GM12878 (cell line): ENCODE data around the gene LIPA. TPM values are rescaled to one million over a fixed set of nuclear protein-coding genes. Genes with fewer than 3 reads are reported as not detected.

ENCODE experiments used
- ATAC-seq: fragments of 200-7000 bp; cut with Tn5 transposase; 3 replicates; pipeline ENCODE4 v1.9.1; 2020; ENCODE audit warnings: mild to moderate bottlenecking, moderate library complexity
- BruUV-seq: library from RNA; stranded (reverse); fragments of 400-500 nt; replicated peaks from 2 replicates; lab custom pipeline; 2021; lab: Mats Ljungman, UMichigan
- CTCF ChIA-PET: fragments of 300-600 bp; sonication (Branson Sonifier 250); formaldehyde crosslinking; extraction: SDS; loops from one replicate; lab custom pipeline; 2021; ENCODE audit warnings: inconsistent platforms; lab: Yijun Ruan, JAX
- POLR2A ChIA-PET: fragments of 350-600 bp; formaldehyde crosslinking; extraction: SDS; loops from one replicate; lab custom pipeline; 2021; ENCODE audit warnings: inconsistent platforms; lab: Charles Lee
- RAD21 ChIA-PET: fragments of 300-600 bp; sonication (Branson Sonifier 250); formaldehyde crosslinking; loops from one replicate; lab custom pipeline; 2023; ENCODE audit warnings: antibody characterized with exemption; ENCODE audit not compliant: unreplicated experiment; lab: Charles Lee
- SMC1A ChIA-PET: fragments of 300-600 bp; sonication (Branson Sonifier 250); formaldehyde crosslinking; loops from one replicate; lab custom pipeline; 2023; ENCODE audit not compliant: unreplicated experiment, uncharacterized antibody; lab: Charles Lee
- DNase-seq: peaks from one replicate; pipeline ENCODE4 v3.0.0-alpha.2; 2011; ENCODE audit warnings: low read depth, low spot score
- FAIRE-seq: peaks from 3 replicates; lab custom pipeline; 2011; peaks lifted over from hg19 to GRCh38; lab: Jason Lieb, UNC
- H2AFZ ChIP-seq: 2 replicates; pipeline ENCODE4 v1.6.0; 2011; ENCODE audit warnings: low read depth, low read length, control low read depth; ENCODE audit not compliant: control insufficient read depth
- H3K27ac ChIP-seq: 2 replicates; pipeline ENCODE4 v1.5.1; 2011; ENCODE audit warnings: control low read depth; ENCODE audit not compliant: control insufficient read depth, insufficient read depth
- H3K27me3 ChIP-seq, 2 experiments: replicated peaks in 1 of 2; 2 replicates each; pipeline versions ENCODE4 v1.6.0 to v1.6.1; 2011; ENCODE audit warnings: low read length in 1 of 2; ENCODE audit not compliant: control insufficient read depth in 2 of 2, insufficient read depth in 2 of 2
- H3K36me3 ChIP-seq, 2 experiments: 2 replicates each; pipeline ENCODE4 v1.5.1; 2011; ENCODE audit warnings: low read length in 1 of 2; ENCODE audit not compliant: control insufficient read depth in 2 of 2, insufficient read depth in 2 of 2
- H3K4me1 ChIP-seq: 2 replicates; pipeline ENCODE4 v1.6.1; 2011; ENCODE audit warnings: mild to moderate bottlenecking, low read length, moderate library complexity, mixed read lengths; ENCODE audit not compliant: control insufficient read depth, insufficient read depth
- H3K4me2 ChIP-seq: 2 replicates; pipeline ENCODE4 v1.6.0; 2011; ENCODE audit warnings: control low read depth; ENCODE audit not compliant: control insufficient read depth, insufficient read depth
- H3K4me3 ChIP-seq: fragments of 200-600 bp; sonication (generic); 2 replicates; pipeline ENCODE4 v1.5.1; 2016
- H3K79me2 ChIP-seq: 2 replicates; pipeline ENCODE4 v1.6.0; 2011; ENCODE audit warnings: low read length; ENCODE audit not compliant: control insufficient read depth, insufficient read depth
- H3K9ac ChIP-seq: 2 replicates; pipeline ENCODE4 v1.8.0; 2011; ENCODE audit warnings: low read length, control low read depth, mixed read lengths; ENCODE audit not compliant: control insufficient read depth, insufficient read depth
- H3K9me3 ChIP-seq: replicated peaks from 3 replicates; pipeline ENCODE4 v1.5.1; 2011; ENCODE audit warnings: mild to moderate bottlenecking, low read length; ENCODE audit not compliant: control insufficient read depth, insufficient read depth
- H4K20me1 ChIP-seq: 2 replicates; pipeline ENCODE4 v1.6.0; 2011; ENCODE audit not compliant: control insufficient read depth, insufficient read depth
- BCL11A ChIP-seq: IDR thresholded peaks from 2 replicates; pipeline ENCODE4 v1.6.1; 2011; ENCODE audit warnings: low read depth, low read length
- BHLHE40 ChIP-seq, 2 experiments: fragments of 450-650 bp in 1 of 2; IDR thresholded peaks; 2 replicates each; pipeline ENCODE4 v1.6.1; 2011 to 2017; ENCODE audit warnings: low read depth in 2 of 2, borderline replicate concordance in 1 of 2, improper control_type of control experiment in 1 of 2, low read length in 1 of 2, mild to moderate bottlenecking in 1 of 2
- EZH2 ChIP-seq: IDR thresholded peaks from 2 replicates; pipeline ENCODE4 v1.6.1; 2012; ENCODE audit warnings: low read depth, mild to moderate bottlenecking, control low read depth, inconsistent platforms, low read length, borderline replicate concordance; ENCODE audit not compliant: control insufficient read depth
- FOS ChIP-seq: IDR thresholded peaks from 3 replicates; pipeline ENCODE4 v1.6.1; 2011; ENCODE audit warnings: borderline replicate concordance; ENCODE audit not compliant: insufficient read length; ENCODE audit errors: extremely low read depth
- HDAC2 ChIP-seq: fragments of 200-600 bp; sonication (generic); IDR thresholded peaks from 2 replicates; pipeline ENCODE4 v1.6.1; 2017
- IRF4 ChIP-seq: IDR thresholded peaks from 2 replicates; pipeline ENCODE4 v1.6.1; 2011; ENCODE audit warnings: low read depth, low read length
- LARP7 ChIP-seq: fragments of 450-650 bp; IDR thresholded peaks from 2 replicates; pipeline ENCODE4 v1.6.1; 2017; ENCODE audit warnings: mild to moderate bottlenecking
- MEF2A ChIP-seq: IDR thresholded peaks from 2 replicates; pipeline ENCODE4 v1.6.1; 2011; ENCODE audit warnings: low read depth, mild to moderate bottlenecking, low read length, moderate library complexity; ENCODE audit not compliant: insufficient read depth
- NFXL1 ChIP-seq: fragments of 450-650 bp; IDR thresholded peaks from 2 replicates; pipeline ENCODE4 v1.6.1; 2017; ENCODE audit warnings: antibody characterized with exemption, mild to moderate bottlenecking, borderline replicate concordance
- PKNOX1 ChIP-seq: fragments of 450-650 bp; IDR thresholded peaks from 2 replicates; pipeline ENCODE4 v1.6.1; 2016; ENCODE audit warnings: mild to moderate bottlenecking
- STAT1 ChIP-seq: fragments of 450-650 bp; conservative IDR thresholded peaks from 2 replicates; pipeline ENCODE4 v1.6.1; 2014; ENCODE audit warnings: antibody characterized with exemption, mild to moderate bottlenecking
- ZBED1 ChIP-seq: IDR thresholded peaks from 2 replicates; pipeline ENCODE4 v1.6.1; 2016; ENCODE audit warnings: borderline replicate concordance
- ZNF274 ChIP-seq: IDR thresholded peaks from one replicate; pipeline ENCODE4 v1.8.0; 2011; ENCODE audit not compliant: insufficient read length, insufficient read depth
- ZNF384 ChIP-seq: IDR thresholded peaks from 2 replicates; pipeline ENCODE4 v1.6.1; 2012; ENCODE audit warnings: low read depth, mild to moderate bottlenecking, low read length, improper control_type of control experiment, borderline replicate concordance
- WGBS: methylation state at CpG from one replicate; pipeline ENCODE4 v1.1.6; 2016; ENCODE audit warnings: low lambda C conversion rate; ENCODE audit not compliant: insufficient replicate concordance, insufficient coverage; ENCODE audit errors: missing lambda C conversion rate; 5-methylcytosine and 5-hydroxymethylcytosine counted together
- in situ Hi-C: fragments of 300-500 bp; cut with MboI; formaldehyde crosslinking; loops from 9 replicates; pipeline ENCODE4 v1.14.3; 2018; ENCODE audit warnings: mixed read lengths
- intact Hi-C: fragments of 100-400 bp; cut with micrococcal nuclease; formaldehyde crosslinking; loops from one replicate; pipeline ENCODE4 v1.14.2; 2022; ENCODE audit not compliant: unreplicated experiment
- polyA plus RNA-seq, 11 experiments: library from polyadenylated mRNA; depleted of rRNA in 4 of 11; unstranded in 6 of 11; stranded (reverse) in 5 of 11; fragments of >200 nt; fragmentation: Nextera tagmentation in 4 of 11; fragmentation: Illumina TruSeq in 1 of 11; extraction: Ambion mirVana in 4 of 11; extraction: Trizol in 1 of 11; gene quantifications; 1 replicate in 1 of 11; 2 replicates in 10 of 11; pipeline versions ENCODE4 v1.2.1 to v1.2.3, GENCODE V29; 2011 to 2016; ENCODE audit warnings: inconsistent platforms in 2 of 11, missing spikeins in 2 of 11, low read depth in 1 of 11
- total RNA-seq, 4 experiments: library from RNA; depleted of rRNA in 3 of 4; stranded (reverse); fragments of >200 nt in 3 of 4; fragmentation: Illumina TruSeq in 1 of 4; extraction: Trizol in 1 of 4; gene quantifications; 2 replicates each; pipeline versions ENCODE4 v1.2.1 to v1.2.3, GENCODE V29; 2013 to 2021

LIPA gene
- total and polyA plus RNA-seq, 10 of the 15 experiments (the other 5 are each of a cell fraction or from before 2014, with no cell fraction given) = 31.1 to 50.3 (median 39.5) TPM

GRCh38 chr10:89201345-89202032 is 50.1 kb downstream of the LIPA start:
- in situ Hi-C loops (no loop called here), intact Hi-C loops (no loop called here)
- H3K79me2 ChIP-seq = no peaks in the 10 kb centered on the region
- POLR2A ChIA-PET = no interaction called here
- no TSS peak for BruUV-seq
- no peak overlapping the region for H3K4me3 ChIP-seq
- CTCF ChIA-PET = interaction anchor here (0.7 to 1.4 kb wide), 3 partner anchors 16 to 172 kb away, joined by 3 to 4 read pairs (median 3); no protein-coding TSS in a partner anchor
- H4K20me1 ChIP-seq = no peaks in the 10 kb centered on the region
- no peak for TF ChIP-seq ZNF274
- no peak for TF ChIP-seq IRF4
- no peak for TF ChIP-seq ZBED1
- no peak for TF ChIP-seq MEF2A
- TF ChIP-seq HDAC2 = no peak
- no peak for TF ChIP-seq LARP7
- TF ChIP-seq EZH2 = no peak
- no peak for TF ChIP-seq PKNOX1
- no peak for TF ChIP-seq NFXL1
- no peak for TF ChIP-seq ZNF384
- no peak for TF ChIP-seq STAT1
- TF ChIP-seq BCL11A = no peak
- TF ChIP-seq FOS = no peak
- TF ChIP-seq BHLHE40 (IDR thresholded peaks at IDR 0.05; ENCODE audit: borderline replicate concordance in 1 of 2, low read depth in 2 of 2, low read length in 1 of 2) = no peak
- H3K9me3 ChIP-seq = no peaks in the 10 kb centered on the region
- H3K27me3 ChIP-seq = peaks cover 4 to 12% of the 10 kb centered on the region in 2 experiments
- SMC1A ChIA-PET = interaction anchor here (0.7 to 1.3 kb wide), 4 partner anchors 16 to 267 kb away, joined by 3 to 6 read pairs (median 4); no protein-coding TSS in a partner anchor
- H2AFZ ChIP-seq = no peak overlapping the region
- H3K9ac ChIP-seq = no peak overlapping the region
- WGBS = 61% methylated on average over 7 of the region's 7 CpGs
- H3K4me2 ChIP-seq = no peak overlapping the region
- FAIRE-seq (no peak), ATAC-seq (no peak), DNase-seq (no peak)
- no peaks in the 10 kb centered on the region for H3K4me1 ChIP-seq
- RAD21 ChIA-PET = interaction anchor here (0.7 kb wide), 1 partner anchor 268 kb away, joined by 3 read pairs; no protein-coding TSS in a partner anchor
- no peak overlapping the region for H3K27ac ChIP-seq
- H3K36me3 ChIP-seq = no peaks in the 10 kb centered on the region
